Left lung (tissue), 10 donors: ENCODE results near the gene CHCHD10. TPM values are rescaled to one million over a fixed set of nuclear protein-coding genes. Genes with fewer than 3 reads are reported as not detected.

Experiments used
- ATAC-seq: fragments of 200-7000 bp; cut with Tn5 transposase; one replicate; pipeline ENCODE4 v1.9.1; 2020; ENCODE audit warnings: moderate library complexity
- DNase-seq, 4 donors: peaks; one replicate each; pipeline ENCODE4 v3.0.0-alpha.2; 2013 to 2020
- H3K27ac ChIP-seq, 2 donors: fragments of 200-600 bp; sonication (generic) in 1 of 2; one replicate each; pipeline versions ENCODE4 v1.5.0 to v1.8.0; 2020 to 2021
- H3K27me3 ChIP-seq, 2 donors: fragments of 200-600 bp; sonication (generic) in 1 of 2; one replicate each; pipeline versions ENCODE4 v1.5.0 to v1.8.0; 2020 to 2021
- H3K36me3 ChIP-seq, 2 donors: fragments of 200-600 bp; sonication (generic) in 1 of 2; one replicate each; pipeline versions ENCODE4 v1.5.0 to v1.8.0; 2020 to 2021
- H3K4me1 ChIP-seq, 2 donors: fragments of 200-600 bp; one replicate each; pipeline ENCODE4 v1.8.0; 2021
- H3K4me3 ChIP-seq, 2 donors: fragments of 200-600 bp; sonication (generic) in 1 of 2; one replicate each; pipeline versions ENCODE4 v1.5.0 to v1.8.0; 2020 to 2021; ENCODE audit warnings: mild to moderate bottlenecking in 1 of 2
- H3K9me3 ChIP-seq, 2 donors: fragments of 200-600 bp; sonication (generic) in 1 of 2; one replicate each; pipeline versions ENCODE4 v1.5.0 to v1.8.0; 2020 to 2021
- CTCF ChIP-seq, 2 donors: fragments of 200-600 bp; sonication (generic) in 1 of 2; IDR thresholded peaks; one replicate each; pipeline versions ENCODE4 v1.5.0 to v1.8.0; 2021; ENCODE audit warnings: antibody characterized with exemption in 2 of 2
- intact Hi-C, 2 donors: fragments of 100-400 bp; cut with DNase I; formaldehyde crosslinking; loops; one replicate each; pipeline versions ENCODE4 v1.11.2 to v1.14.2; 2022
- polyA plus RNA-seq, 6 donors: library from polyadenylated mRNA; unstranded; fragments of 120-200 nt; gene quantifications; one replicate each; pipeline ENCODE4 v1.2.1, GENCODE V29; 2013; ENCODE audit not compliant: insufficient read length in 6 of 6
- total RNA-seq, 2 donors: library from RNA; stranded (reverse); fragmentation: NEBNext Ultra II Directional; extraction: Animal tissue kit (Norgen Biotek cat#: 25700); gene quantifications; one replicate each; pipeline ENCODE4 v1.2.1, GENCODE V29; 2021
- donor health status: DM: no; HTN: yes; CAD: no.
- donor health status: DM: no; HTN: no; CAD: no.

The CHCHD10 gene
- total and polyA plus RNA-seq, 8 donors: 19.0 to 128 (median 30.8) TPM

GRCh38 chr22:23764899-23765881 is 2.6 kb downstream of the CHCHD10 start:
- intact Hi-C loops: no loop called here
- no peak for DNase-seq
- Histone ChIP-seq H3K9me3 (no peaks in the 10 kb centered on the region), H3K4me3 (no peak overlapping the region), H3K27ac (no peak overlapping the region), H3K36me3 (no peaks in the 10 kb centered on the region), H3K27me3 (no peaks in the 10 kb centered on the region), H3K4me1 (peaks cover 5 to 52% of the 10 kb centered on the region in 2 donors)
- ATAC-seq: no peak
- TF ChIP-seq CTCF (IDR thresholded peaks at IDR 0.05): no peak

GRCh38 chr22:23763954-23764353 is 3.8 kb downstream of the CHCHD10 start:
- H3K36me3 ChIP-seq: no peaks in the 10 kb centered on the region
- peak overlapping the region in 1 of 2 donors; percentile 36 for H3K4me3 ChIP-seq
- no peaks in the 10 kb centered on the region for H3K27me3 ChIP-seq
- DNase-seq (no peak), ATAC-seq (no peak)
- no peaks in the 10 kb centered on the region for H3K9me3 ChIP-seq
- H3K27ac ChIP-seq: no peak overlapping the region
- TF ChIP-seq CTCF (IDR thresholded peaks at IDR 0.05): no peak
- intact Hi-C loops: no loop called here
- H3K4me1 ChIP-seq: peaks cover 5 to 52% of the 10 kb centered on the region in 2 donors

GRCh38 chr22:23763579-23763945 is 4.2 kb downstream of the CHCHD10 start:
- DNase-seq (peak in 3 of 4 donors; percentile 40 to 92 (median 50)), ATAC-seq (no peak)
- Histone ChIP-seq H3K9me3 (no peaks in the 10 kb centered on the region), H3K4me1 (peaks cover 5 to 50% of the 10 kb centered on the region in 2 donors), H3K27ac (no peak overlapping the region), H3K36me3 (no peaks in the 10 kb centered on the region), H3K4me3 (peak overlapping the region in 1 of 2 donors; percentile 36), H3K27me3 (no peaks in the 10 kb centered on the region)
- TF ChIP-seq CTCF (IDR thresholded peaks at IDR 0.05): no peak
- intact Hi-C loops: no loop called here

- ATAC-seq: no peak
- intact Hi-C loops: no loop called here
- Histone ChIP-seq H3K9me3 (no peaks in the 10 kb centered on the region), H3K36me3 (no peaks in the 10 kb centered on the region), H3K4me3 (peak within 1 kb of the TSS in 1 of 2 donors; percentile 36), H3K27ac (no peak within 1 kb of the TSS), H3K27me3 (no peaks in the 10 kb centered on the region), H3K4me1 (peaks cover 5 to 44% of the 10 kb centered on the region in 2 donors)
- peak in 1 of 4 donors; percentile 36 for DNase-seq
- TF ChIP-seq CTCF (IDR thresholded peaks at IDR 0.05): no peak
Observed at GRCh38 chr22:23762842-23763578, 4.8 kb downstream of the CHCHD10 start, which contains the start of gene C22orf15. Gene C22orf15, plus strand, starts transcription at chr22:23762990. Its CDS starts 317 bp downstream, at chr22:23763307.

GRCh38 chr22:23760056-23760455 is 7.7 kb downstream of the CHCHD10 start:
- H3K4me3 ChIP-seq: no peak overlapping the region
- no peaks in the 10 kb centered on the region for H3K27me3 ChIP-seq
- intact Hi-C loops: no loop called here
- H3K36me3 ChIP-seq: no peaks in the 10 kb centered on the region
- H3K27ac ChIP-seq: no peak overlapping the region
- H3K4me1 ChIP-seq: peaks cover 5 to 24% of the 10 kb centered on the region in 2 donors
- H3K9me3 ChIP-seq: no peaks in the 10 kb centered on the region
- DNase-seq: no peak
- no peak for ATAC-seq
- no peak for TF ChIP-seq CTCF (IDR thresholded peaks at IDR 0.05)
